HEK293T (cell line): ENCODE results near the gene TMPRSS9.

Experiments used
- ARNT ChIP-seq: fragments of 450-650 bp; IDR thresholded peaks from 2 replicates; pipeline ENCODE4 v1.6.1; 2017; ENCODE audit warnings: mild to moderate bottlenecking
- BHLHE40 ChIP-seq: fragments of 450-650 bp; IDR thresholded peaks from 2 replicates; pipeline ENCODE4 v1.6.1; 2016; ENCODE audit warnings: mild to moderate bottlenecking, moderate library complexity, borderline replicate concordance
- ELF4 ChIP-seq: fragments of 450-650 bp; IDR thresholded peaks from 2 replicates; pipeline ENCODE4 v1.6.1; 2017; ENCODE audit warnings: antibody characterized with exemption
- FOXA1 ChIP-seq: fragments of 450-650 bp; IDR thresholded peaks from 2 replicates; pipeline ENCODE4 v1.6.1; 2016; ENCODE audit warnings: mild to moderate bottlenecking
- FOXK2 ChIP-seq: fragments of 450-650 bp; IDR thresholded peaks from 2 replicates; pipeline ENCODE4 v1.6.1; 2016; ENCODE audit warnings: mild to moderate bottlenecking
- LEF1 ChIP-seq: fragments of 450-650 bp; IDR thresholded peaks from 2 replicates; pipeline ENCODE4 v1.6.1; 2017; ENCODE audit warnings: mild to moderate bottlenecking, borderline replicate concordance
- NFRKB ChIP-seq: fragments of 450-650 bp; IDR thresholded peaks from 2 replicates; pipeline ENCODE4 v1.6.1; 2016; ENCODE audit warnings: mild to moderate bottlenecking, moderate library complexity
- PKNOX1 ChIP-seq: fragments of 450-650 bp; IDR thresholded peaks from 2 replicates; pipeline ENCODE4 v1.6.1; 2016
- SP1 ChIP-seq: fragments of 450-650 bp; IDR thresholded peaks from 2 replicates; pipeline ENCODE4 v1.6.1; 2017
- SUZ12 ChIP-seq: fragments of 450-650 bp; IDR thresholded peaks from 2 replicates; pipeline ENCODE4 v1.6.1; 2016; ENCODE audit warnings: mild to moderate bottlenecking

DNA sequence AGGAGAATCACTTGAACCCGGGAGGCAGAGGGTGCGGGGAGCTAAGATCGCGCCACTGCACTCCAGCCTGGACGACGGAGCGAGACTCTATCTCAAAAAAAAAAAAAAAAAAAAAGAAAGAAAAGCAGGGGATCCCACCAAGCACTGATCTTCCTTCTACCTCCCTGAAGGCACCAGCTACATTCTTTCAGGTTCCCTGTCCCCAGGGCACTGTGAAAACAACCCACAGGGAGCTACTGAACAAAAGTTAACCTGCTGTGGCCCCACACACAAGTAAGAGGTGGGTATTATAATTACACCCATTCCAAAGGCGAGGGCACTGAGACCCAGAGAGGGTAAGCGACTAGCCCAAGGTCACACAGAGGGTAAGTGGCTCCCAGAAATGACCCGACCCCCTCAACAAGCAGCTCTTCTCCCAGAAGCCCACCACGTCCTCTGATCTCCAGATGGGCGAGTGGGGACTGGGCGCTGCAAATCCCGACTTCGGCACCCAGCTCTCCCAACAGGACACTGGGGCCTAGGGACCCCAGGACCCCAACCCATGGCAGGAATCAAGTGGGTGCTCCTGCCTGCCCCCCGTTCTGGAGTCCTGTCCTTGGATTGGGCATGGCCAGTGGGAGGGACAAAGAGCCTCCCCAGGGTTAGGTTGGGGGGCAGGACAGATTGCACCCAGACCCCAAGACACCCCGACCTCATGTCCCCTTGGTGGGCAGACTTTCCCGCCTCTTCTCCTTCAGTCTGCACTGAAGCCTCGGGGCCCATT is 94.3 kb downstream of the TMPRSS9 start:
- TF ChIP-seq NFRKB (no peak), FOXK2 (no peak), SUZ12 (no peak), SP1 (no peak), LEF1 (no peak), BHLHE40 (no peak), ARNT (no peak), PKNOX1 (no peak), FOXA1 (no peak), ELF4 (no peak)
